K562 (cell line): ENCODE measurements around the gene ZNF775. TPM values are rescaled to one million over a fixed set of nuclear protein-coding genes. Genes with fewer than 3 reads are reported as not detected.

Experiments
- CBFA2T2 ChIP-seq: fragments of 450-650 bp; conservative IDR thresholded peaks from 2 replicates; pipeline ENCODE4 v1.6.1; 2017; ENCODE audit warnings: mild to moderate bottlenecking
- RAD21 ChIP-seq, 2 experiments: fragments of 250-450 bp in 1 of 2; fragments of 450-650 bp in 1 of 2; sonication (Bioruptor Pico) in 1 of 2; formaldehyde crosslinking in 1 of 2; IDR thresholded peaks in 1 of 2; conservative IDR thresholded peaks in 1 of 2; 2 replicates each; pipeline versions ENCODE4 v1.4.0 to v1.8.0; 2020 to 2022; ENCODE audit warnings: mild to moderate bottlenecking in 2 of 2, moderate library complexity in 1 of 2
- TCFL5 ChIP-seq: fragments of 250-450 bp; sonication (Bioruptor Pico); conservative IDR thresholded peaks from 2 replicates; pipeline ENCODE4 v1.6.1; 2021; ENCODE audit warnings: mild to moderate bottlenecking, moderate library complexity, matching md5 sums
- ZFP30 ChIP-seq: fragments of 250-450 bp; sonication (Bioruptor Pico); IDR thresholded peaks from 2 replicates; pipeline ENCODE4 v1.8.0; 2022; ENCODE audit warnings: moderate library complexity, mild to moderate bottlenecking, inconsistent platforms, borderline replicate concordance
- ZNF12 ChIP-seq: sonication (generic); formaldehyde crosslinking; IDR thresholded peaks from 2 replicates; pipeline ENCODE4 v1.4.0; 2020; ENCODE audit warnings: mild to moderate bottlenecking, missing genetic modification reagents
- ZNF551 ChIP-seq: fragments of 250-450 bp; sonication (Bioruptor Pico); IDR thresholded peaks from 2 replicates; pipeline ENCODE4 v1.5.0; 2021; ENCODE audit warnings: mild to moderate bottlenecking, moderate library complexity
- polyA plus RNA-seq, 8 experiments: library from polyadenylated mRNA; depleted of rRNA in 4 of 8; stranded (reverse) in 5 of 8; unstranded in 3 of 8; fragments of >200 nt; fragmentation: Nextera tagmentation in 2 of 8; fragmentation: Illumina TruSeq in 1 of 8; extraction: Ambion mirVana in 2 of 8; extraction: Trizol in 1 of 8; gene quantifications; 2 replicates each; pipeline versions ENCODE4 v1.2.1 to v1.2.3, GENCODE V29; 2011 to 2014; ENCODE audit warnings: inconsistent platforms in 1 of 8, missing spikeins in 1 of 8
- total RNA-seq, 7 experiments: library from RNA; depleted of rRNA in 6 of 7; stranded (reverse); fragments of >200 nt in 6 of 7; fragmentation: Illumina TruSeq in 2 of 7; extraction: Trizol in 2 of 7; gene quantifications; 2 replicates each; pipeline versions ENCODE4 v1.2.1 to v1.2.3, GENCODE V29; 2011 to 2021; ENCODE audit warnings: low replicate concordance in 1 of 7
- TF ChIP-seq, protein P1 (sequence below), 2 experiments: fragments of 450-650 bp; formaldehyde crosslinking in 1 of 2; IDR thresholded peaks; 2 replicates each; pipeline versions ENCODE4 v1.4.0 to v1.6.1; 2014 to 2020; ENCODE audit warnings: mild to moderate bottlenecking in 2 of 2, borderline replicate concordance in 1 of 2, low read depth in 1 of 2
- TF ChIP-seq, protein P2 (sequence below): fragments of 450-650 bp; IDR thresholded peaks from 2 replicates; pipeline ENCODE4 v1.6.1; 2016; ENCODE audit warnings: borderline replicate concordance
- TF ChIP-seq, protein P3 (sequence below): sonication (generic); formaldehyde crosslinking; IDR thresholded peaks from 2 replicates; pipeline ENCODE4 v1.5.0; 2020; ENCODE audit warnings: missing genetic modification reagents
- TF ChIP-seq, protein P4 (sequence below), 3 experiments: fragments of 200-800 bp in 1 of 3; fragments of 250-450 bp in 1 of 3; fragments of 450-650 bp in 1 of 3; sonication (Bioruptor Pico) in 1 of 3; sonication (Bioruptor generic) in 1 of 3; formaldehyde crosslinking in 1 of 3; IDR thresholded peaks; 2 replicates each; pipeline versions ENCODE4 v1.6.1 to v1.8.0; 2016 to 2022; ENCODE audit warnings: mild to moderate bottlenecking in 2 of 3, missing genetic modification characterization in 2 of 3, missing compliant biosample characterization in 1 of 3, moderate library complexity in 1 of 3

ZNF775 gene
- total and polyA plus RNA-seq, 9 of the 15 experiments (the other 6 are each of a cell fraction or from before 2014, with no cell fraction given) = 0.04 to 18.7 (median 4.9) TPM

DNA sequence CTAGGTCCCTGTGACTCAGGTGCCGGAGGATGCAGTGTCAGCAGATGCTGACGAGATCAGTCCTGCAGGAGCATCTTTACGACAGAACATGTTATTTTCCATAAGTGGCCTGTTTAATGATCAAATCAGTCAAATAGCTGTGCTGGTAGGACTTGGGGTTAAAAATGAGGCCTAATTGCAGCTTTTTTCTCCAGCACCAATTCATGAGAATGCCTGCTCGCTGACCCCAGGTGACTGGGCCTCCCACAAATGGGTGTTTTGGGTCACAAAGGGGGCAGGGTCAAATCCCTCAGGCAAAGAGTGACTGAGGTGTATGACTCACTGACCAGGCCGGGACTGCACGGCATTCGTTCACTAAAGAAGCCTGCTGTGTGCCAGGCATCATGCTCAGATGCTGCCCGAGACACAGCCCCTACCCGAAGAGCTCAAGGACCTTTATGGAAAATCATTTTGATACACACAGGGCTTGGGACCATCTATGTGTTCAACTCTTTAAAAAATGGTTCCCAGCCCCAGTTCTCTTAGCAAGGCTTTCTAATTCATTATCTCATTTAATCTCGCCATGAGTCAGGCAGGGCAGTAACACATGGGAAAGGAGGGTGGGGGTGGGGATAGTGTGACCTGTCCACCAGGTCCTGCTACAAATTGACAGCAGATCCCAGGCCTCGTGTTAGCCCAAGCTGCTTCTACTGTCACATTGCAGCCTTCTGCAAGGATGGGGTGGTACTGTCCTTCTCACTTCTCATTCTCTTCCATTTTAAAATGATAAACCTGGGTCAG is 21.1 kb downstream of the ZNF775 start (continued):
- TF ChIP-seq RAD21 (CRISPR knock-in tag; conservative IDR thresholded peaks at IDR 0.05 in 1 of 2, IDR thresholded peaks at IDR 0.05 in 1 of 2) (peak in 1 of 2 experiments; percentile 9; a peak in 1 of 4 replicates), TCFL5 (CRISPR knock-in tag) (no peak), ZFP30 (no peak), ZNF12 (CRISPR knock-in tag) (no peak), ZNF551 (CRISPR knock-in tag) (no peak), CBFA2T2 (peak; percentile 15)
- TF ChIP-seq, protein P1, sequence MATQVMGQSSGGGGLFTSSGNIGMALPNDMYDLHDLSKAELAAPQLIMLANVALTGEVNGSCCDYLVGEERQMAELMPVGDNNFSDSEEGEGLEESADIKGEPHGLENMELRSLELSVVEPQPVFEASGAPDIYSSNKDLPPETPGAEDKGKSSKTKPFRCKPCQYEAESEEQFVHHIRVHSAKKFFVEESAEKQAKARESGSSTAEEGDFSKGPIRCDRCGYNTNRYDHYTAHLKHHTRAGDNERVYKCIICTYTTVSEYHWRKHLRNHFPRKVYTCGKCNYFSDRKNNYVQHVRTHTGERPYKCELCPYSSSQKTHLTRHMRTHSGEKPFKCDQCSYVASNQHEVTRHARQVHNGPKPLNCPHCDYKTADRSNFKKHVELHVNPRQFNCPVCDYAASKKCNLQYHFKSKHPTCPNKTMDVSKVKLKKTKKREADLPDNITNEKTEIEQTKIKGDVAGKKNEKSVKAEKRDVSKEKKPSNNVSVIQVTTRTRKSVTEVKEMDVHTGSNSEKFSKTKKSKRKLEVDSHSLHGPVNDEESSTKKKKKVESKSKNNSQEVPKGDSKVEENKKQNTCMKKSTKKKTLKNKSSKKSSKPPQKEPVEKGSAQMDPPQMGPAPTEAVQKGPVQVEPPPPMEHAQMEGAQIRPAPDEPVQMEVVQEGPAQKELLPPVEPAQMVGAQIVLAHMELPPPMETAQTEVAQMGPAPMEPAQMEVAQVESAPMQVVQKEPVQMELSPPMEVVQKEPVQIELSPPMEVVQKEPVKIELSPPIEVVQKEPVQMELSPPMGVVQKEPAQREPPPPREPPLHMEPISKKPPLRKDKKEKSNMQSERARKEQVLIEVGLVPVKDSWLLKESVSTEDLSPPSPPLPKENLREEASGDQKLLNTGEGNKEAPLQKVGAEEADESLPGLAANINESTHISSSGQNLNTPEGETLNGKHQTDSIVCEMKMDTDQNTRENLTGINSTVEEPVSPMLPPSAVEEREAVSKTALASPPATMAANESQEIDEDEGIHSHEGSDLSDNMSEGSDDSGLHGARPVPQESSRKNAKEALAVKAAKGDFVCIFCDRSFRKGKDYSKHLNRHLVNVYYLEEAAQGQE (IDR thresholded peaks at IDR 0.05; ENCODE audit: borderline replicate concordance) = peak; percentile 8; the same call in 1 of the 2 replicates
- TF ChIP-seq, protein P1 (CRISPR knock-in tag; IDR thresholded peaks at IDR 0.05; ENCODE audit: low read depth) = no peak
- TF ChIP-seq, protein P2, sequence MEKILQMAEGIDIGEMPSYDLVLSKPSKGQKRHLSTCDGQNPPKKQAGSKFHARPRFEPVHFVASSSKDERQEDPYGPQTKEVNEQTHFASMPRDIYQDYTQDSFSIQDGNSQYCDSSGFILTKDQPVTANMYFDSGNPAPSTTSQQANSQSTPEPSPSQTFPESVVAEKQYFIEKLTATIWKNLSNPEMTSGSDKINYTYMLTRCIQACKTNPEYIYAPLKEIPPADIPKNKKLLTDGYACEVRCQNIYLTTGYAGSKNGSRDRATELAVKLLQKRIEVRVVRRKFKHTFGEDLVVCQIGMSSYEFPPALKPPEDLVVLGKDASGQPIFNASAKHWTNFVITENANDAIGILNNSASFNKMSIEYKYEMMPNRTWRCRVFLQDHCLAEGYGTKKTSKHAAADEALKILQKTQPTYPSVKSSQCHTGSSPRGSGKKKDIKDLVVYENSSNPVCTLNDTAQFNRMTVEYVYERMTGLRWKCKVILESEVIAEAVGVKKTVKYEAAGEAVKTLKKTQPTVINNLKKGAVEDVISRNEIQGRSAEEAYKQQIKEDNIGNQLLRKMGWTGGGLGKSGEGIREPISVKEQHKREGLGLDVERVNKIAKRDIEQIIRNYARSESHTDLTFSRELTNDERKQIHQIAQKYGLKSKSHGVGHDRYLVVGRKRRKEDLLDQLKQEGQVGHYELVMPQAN = peak; percentile 68; the same call in 1 of the 2 replicates
- TF ChIP-seq, protein P3, sequence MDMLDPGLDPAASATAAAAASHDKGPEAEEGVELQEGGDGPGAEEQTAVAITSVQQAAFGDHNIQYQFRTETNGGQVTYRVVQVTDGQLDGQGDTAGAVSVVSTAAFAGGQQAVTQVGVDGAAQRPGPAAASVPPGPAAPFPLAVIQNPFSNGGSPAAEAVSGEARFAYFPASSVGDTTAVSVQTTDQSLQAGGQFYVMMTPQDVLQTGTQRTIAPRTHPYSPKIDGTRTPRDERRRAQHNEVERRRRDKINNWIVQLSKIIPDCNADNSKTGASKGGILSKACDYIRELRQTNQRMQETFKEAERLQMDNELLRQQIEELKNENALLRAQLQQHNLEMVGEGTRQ (CRISPR knock-in tag) = no peak
- TF ChIP-seq, protein P4, sequence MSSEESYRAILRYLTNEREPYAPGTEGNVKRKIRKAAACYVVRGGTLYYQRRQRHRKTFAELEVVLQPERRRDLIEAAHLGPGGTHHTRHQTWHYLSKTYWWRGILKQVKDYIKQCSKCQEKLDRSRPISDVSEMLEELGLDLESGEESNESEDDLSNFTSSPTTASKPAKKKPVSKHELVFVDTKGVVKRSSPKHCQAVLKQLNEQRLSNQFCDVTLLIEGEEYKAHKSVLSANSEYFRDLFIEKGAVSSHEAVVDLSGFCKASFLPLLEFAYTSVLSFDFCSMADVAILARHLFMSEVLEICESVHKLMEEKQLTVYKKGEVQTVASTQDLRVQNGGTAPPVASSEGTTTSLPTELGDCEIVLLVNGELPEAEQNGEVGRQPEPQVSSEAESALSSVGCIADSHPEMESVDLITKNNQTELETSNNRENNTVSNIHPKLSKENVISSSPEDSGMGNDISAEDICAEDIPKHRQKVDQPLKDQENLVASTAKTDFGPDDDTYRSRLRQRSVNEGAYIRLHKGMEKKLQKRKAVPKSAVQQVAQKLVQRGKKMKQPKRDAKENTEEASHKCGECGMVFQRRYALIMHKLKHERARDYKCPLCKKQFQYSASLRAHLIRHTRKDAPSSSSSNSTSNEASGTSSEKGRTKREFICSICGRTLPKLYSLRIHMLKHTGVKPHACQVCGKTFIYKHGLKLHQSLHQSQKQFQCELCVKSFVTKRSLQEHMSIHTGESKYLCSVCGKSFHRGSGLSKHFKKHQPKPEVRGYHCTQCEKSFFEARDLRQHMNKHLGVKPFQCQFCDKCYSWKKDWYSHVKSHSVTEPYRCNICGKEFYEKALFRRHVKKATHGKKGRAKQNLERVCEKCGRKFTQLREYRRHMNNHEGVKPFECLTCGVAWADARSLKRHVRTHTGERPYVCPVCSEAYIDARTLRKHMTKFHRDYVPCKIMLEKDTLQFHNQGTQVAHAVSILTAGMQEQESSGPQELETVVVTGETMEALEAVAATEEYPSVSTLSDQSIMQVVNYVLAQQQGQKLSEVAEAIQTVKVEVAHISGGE (CRISPR knock-in tag; IDR thresholded peaks at IDR 0.05) = peak in 1 of 3 experiments; percentile 53; a peak in 1 of 6 replicates
